ENCODE measurements around the gene KIAA1328.
"Not testable (repeated sequence)": the region's sequence is repeated elsewhere in the genome, so short reads cannot be mapped to it uniquely, and the experiment has no call there.

KIAA1328 gene

GRCh38 chr18:37156330-37156942, 327.5 kb downstream of the KIAA1328 start:
- no peak for DNase-seq (ENCODE audit: low read depth)

- no peak for DNase-seq (ENCODE audit: low read depth)
These were observed 331.3 kb downstream of the KIAA1328 start for GRCh38 chr18:37160038-37160820.

GRCh38 chr18:37161491-37161890, 332.6 kb downstream of the KIAA1328 start:
- no peak for DNase-seq (ENCODE audit: low read depth)

GRCh38 chr18:37162551-37162950, 333.6 kb downstream of the KIAA1328 start:
- DNase-seq (ENCODE audit: low read depth), result no peak

GRCh38 chr18:37163119-37163518, 334.2 kb downstream of the KIAA1328 start:
- DNase-seq (ENCODE audit: low read depth), result no peak

GRCh38 chr18:37166491-37166890, 337.6 kb downstream of the KIAA1328 start:
- no peak for DNase-seq (ENCODE audit: low read depth)

- DNase-seq (ENCODE audit: low read depth), result not testable (repeated sequence)
These were observed 338.0 kb downstream of the KIAA1328 start for GRCh38 chr18:37166966-37167365.

GRCh38 chr18:37170984-37171383, 342.1 kb downstream of the KIAA1328 start:
- DNase-seq (ENCODE audit: low read depth), result no peak

GRCh38 chr18:37173384-37173783, 344.5 kb downstream of the KIAA1328 start:
- DNase-seq (ENCODE audit: low read depth), result no peak

GRCh38 chr18:37175727-37176620, 347.0 kb downstream of the KIAA1328 start:
- DNase-seq (ENCODE audit: low read depth), result no peak

GRCh38 chr18:37176621-37176934, 347.7 kb downstream of the KIAA1328 start:
- DNase-seq (ENCODE audit: low read depth), result no peak

- no peak for DNase-seq (ENCODE audit: low read depth)
These were observed 350.5 kb downstream of the KIAA1328 start for GRCh38 chr18:37179384-37179783.

- DNase-seq (ENCODE audit: low read depth), result no peak
These were observed 351.2 kb downstream of the KIAA1328 start for GRCh38 chr18:37180086-37180485.

GRCh38 chr18:37182340-37183135, 353.6 kb downstream of the KIAA1328 start:
- DNase-seq (ENCODE audit: low read depth), result no peak

GRCh38 chr18:37184209-37184868, 355.4 kb downstream of the KIAA1328 start:
- no peak for DNase-seq (ENCODE audit: low read depth)

- DNase-seq (ENCODE audit: low read depth), result no peak
These were observed 359.3 kb downstream of the KIAA1328 start for GRCh38 chr18:37188016-37188791.

GRCh38 chr18:37199741-37200140, 370.8 kb downstream of the KIAA1328 start:
- no peak for DNase-seq (ENCODE audit: low read depth)

- no peak for DNase-seq (ENCODE audit: low read depth)
These were observed 378.4 kb downstream of the KIAA1328 start for GRCh38 chr18:37207343-37207742.

GRCh38 chr18:37210781-37211180, 381.9 kb downstream of the KIAA1328 start:
- no peak for DNase-seq (ENCODE audit: low read depth)

- DNase-seq (ENCODE audit: low read depth), result no peak
These were observed 389.2 kb downstream of the KIAA1328 start for GRCh38 chr18:37218022-37218590.
